ENCODE results near the gene FER.
A peak's percentile ranks its signal among the peaks of the same experiment; 100 is the strongest.
"Not testable (repeated sequence)": the region's sequence is repeated elsewhere in the genome, so short reads cannot be mapped to it uniquely, and the experiment has no call there.

FER gene

DNA sequence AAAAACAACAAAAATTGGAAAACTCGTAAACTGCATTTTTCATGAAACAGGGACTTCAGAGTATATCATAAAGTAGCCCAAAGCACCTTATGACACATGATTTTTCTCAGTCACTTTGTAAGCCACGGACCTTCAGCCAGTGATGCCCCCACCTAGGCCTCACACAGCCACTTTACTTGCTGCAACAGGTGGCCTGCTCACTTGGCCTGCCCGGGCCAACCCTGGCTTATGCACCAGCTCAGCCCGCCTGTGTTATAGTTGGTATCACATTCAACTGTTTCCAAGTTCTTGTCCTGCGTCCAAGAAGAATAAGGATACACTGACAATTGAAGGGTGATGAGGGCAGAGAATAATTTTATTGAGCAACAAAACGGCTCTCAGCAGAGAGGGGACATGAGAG, 219.2 kb downstream of the FER start:
- Mint-ChIP-seq H3K4me1 (no peaks in the 10 kb centered on the region), H3K27ac (ENCODE audit: low read depth) (no peak overlapping the region), H3K36me3 (ENCODE audit: insufficient read depth) (peaks cover 3% of the 10 kb centered on the region), H3K4me3 (no peak overlapping the region), H3K9me3 (no peaks in the 10 kb centered on the region), H3K27me3 (no peaks in the 10 kb centered on the region)
- ATAC-seq (replicated peaks; ENCODE audit: extremely low read depth, poor library complexity, severe bottlenecking) (no peak), DNase-seq (ENCODE audit: low spot score in 2 of 2) (no peak)

DNA sequence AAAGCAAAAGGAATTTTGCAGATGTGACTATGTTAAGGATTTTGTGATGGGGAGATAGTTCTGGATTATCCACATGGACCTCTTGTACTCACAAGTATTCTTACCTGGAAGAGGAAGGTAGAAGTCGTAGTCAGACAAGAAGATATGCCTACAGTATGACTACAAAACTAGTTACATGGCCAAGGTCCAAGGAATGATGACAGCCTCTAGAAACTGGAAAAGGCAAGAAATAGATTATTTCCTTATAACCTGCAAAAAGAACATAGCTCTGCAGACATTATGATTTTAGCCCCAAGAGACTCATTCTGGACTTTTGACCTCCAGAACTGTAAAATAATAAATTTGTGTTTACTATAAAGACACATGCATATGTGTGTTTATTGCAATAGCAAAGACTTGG, 226.9 kb downstream of the FER start:
- ATAC-seq (replicated peaks; ENCODE audit: extremely low read depth, poor library complexity, severe bottlenecking): no peak
- H3K36me3 Mint-ChIP-seq (ENCODE audit: insufficient read depth): no peaks in the 10 kb centered on the region
- H3K4me3 Mint-ChIP-seq: no peak overlapping the region

GRCh38 chr5:108975697-108976096, 228.0 kb downstream of the FER start:
- H3K36me3 Mint-ChIP-seq (ENCODE audit: insufficient read depth): no peaks in the 10 kb centered on the region
- no peaks in the 10 kb centered on the region for H3K9me3 Mint-ChIP-seq
- ATAC-seq (replicated peaks; ENCODE audit: extremely low read depth, poor library complexity, severe bottlenecking): no peak
- no peak overlapping the region for H3K27ac Mint-ChIP-seq (ENCODE audit: low read depth)
- no peaks in the 10 kb centered on the region for H3K4me1 Mint-ChIP-seq
- no peak for DNase-seq (ENCODE audit: low spot score in 2 of 2)
- no peaks in the 10 kb centered on the region for H3K27me3 Mint-ChIP-seq
- no peak overlapping the region for H3K4me3 Mint-ChIP-seq

More for the DNA sequence above, 226.9 kb downstream of the FER start:
- H3K9me3 Mint-ChIP-seq: no peaks in the 10 kb centered on the region
- H3K27ac Mint-ChIP-seq (ENCODE audit: low read depth): no peak overlapping the region
- no peaks in the 10 kb centered on the region for H3K27me3 Mint-ChIP-seq
- no peaks in the 10 kb centered on the region for H3K4me1 Mint-ChIP-seq
- no peak for DNase-seq (ENCODE audit: low spot score in 2 of 2)

DNA sequence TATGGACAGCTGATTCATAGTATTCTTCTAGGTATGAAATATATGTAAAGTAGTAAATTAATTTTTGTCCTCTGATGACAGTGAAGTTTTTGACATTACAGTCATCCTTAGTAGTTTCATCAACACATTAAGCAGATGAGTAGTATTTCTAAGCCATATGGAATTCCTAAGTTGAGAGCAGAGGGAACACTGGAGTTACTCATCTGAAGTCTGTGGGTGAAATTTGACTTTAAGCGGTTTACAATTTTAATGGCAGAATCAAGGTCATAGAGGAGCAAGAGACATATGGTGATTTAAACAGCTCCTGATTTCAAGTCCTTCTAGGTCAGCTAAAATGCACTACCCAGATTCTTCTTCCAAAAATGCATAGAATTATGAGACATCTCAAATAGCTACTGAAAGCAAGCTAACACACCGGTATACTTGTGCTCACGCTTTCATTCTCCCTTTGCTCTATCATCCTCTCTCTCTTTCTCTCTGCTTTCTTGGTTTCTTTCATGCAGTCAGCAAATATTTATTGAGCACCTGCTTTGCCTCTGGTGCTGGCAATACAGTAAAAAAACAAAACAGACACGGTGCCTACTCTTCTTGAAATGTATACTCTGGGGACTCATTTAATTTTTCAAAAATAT, 235.9 kb downstream of the FER start:
- H3K9me3 Mint-ChIP-seq: no peaks in the 10 kb centered on the region
- no peak for DNase-seq (ENCODE audit: low spot score in 2 of 2)
- H3K36me3 Mint-ChIP-seq (ENCODE audit: insufficient read depth): peaks cover 1% of the 10 kb centered on the region
- no peak overlapping the region for H3K27ac Mint-ChIP-seq (ENCODE audit: low read depth)
- H3K27me3 Mint-ChIP-seq: no peaks in the 10 kb centered on the region
- no peak overlapping the region for H3K4me3 Mint-ChIP-seq
- no peaks in the 10 kb centered on the region for H3K4me1 Mint-ChIP-seq
- no peak for ATAC-seq (replicated peaks; ENCODE audit: extremely low read depth, poor library complexity, severe bottlenecking)

GRCh38 chr5:108989761-108990392, 242.2 kb downstream of the FER start:
- DNase-seq (ENCODE audit: low spot score in 2 of 2): no peak
- Mint-ChIP-seq H3K36me3 (ENCODE audit: insufficient read depth) (peaks cover 1% of the 10 kb centered on the region), H3K27me3 (no peaks in the 10 kb centered on the region), H3K27ac (ENCODE audit: low read depth) (no peak overlapping the region), H3K4me3 (no peak overlapping the region), H3K9me3 (no peaks in the 10 kb centered on the region), H3K4me1 (no peaks in the 10 kb centered on the region)
- no peak for ATAC-seq (replicated peaks; ENCODE audit: extremely low read depth, poor library complexity, severe bottlenecking)

- not testable (repeated sequence) for H3K4me3 Mint-ChIP-seq; H3K36me3 Mint-ChIP-seq (ENCODE audit: insufficient read depth); H3K27me3 Mint-ChIP-seq; ATAC-seq (replicated peaks; ENCODE audit: extremely low read depth, poor library complexity, severe bottlenecking); H3K4me1 Mint-ChIP-seq; H3K9me3 Mint-ChIP-seq; H3K27ac Mint-ChIP-seq (ENCODE audit: low read depth); DNase-seq (ENCODE audit: low spot score in 2 of 2)
Measured at GRCh38 chr5:108992396-108993085, 244.8 kb downstream of the FER start.

DNA sequence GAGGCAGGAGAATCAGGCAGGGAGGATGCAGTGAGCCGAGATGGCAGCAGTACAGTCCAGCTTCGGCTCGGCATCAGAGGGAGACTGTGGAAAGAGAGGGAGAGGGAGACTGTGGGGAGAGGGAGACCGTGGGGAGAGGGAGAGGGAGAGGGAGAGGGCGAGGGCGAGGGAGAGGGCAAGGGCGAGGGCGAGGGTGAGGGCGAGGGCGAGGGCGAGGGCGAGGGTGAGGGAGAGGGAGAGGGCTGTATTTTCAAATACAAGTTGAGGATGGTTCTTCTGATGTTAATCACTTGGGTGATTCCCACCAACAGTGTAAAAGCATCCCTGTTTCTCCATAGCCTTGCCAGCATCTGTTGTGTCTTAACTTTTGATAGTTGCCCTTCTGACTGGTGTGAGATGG, 245.7 kb downstream of the FER start:
- H3K9me3 Mint-ChIP-seq; ATAC-seq (replicated peaks; ENCODE audit: extremely low read depth, poor library complexity, severe bottlenecking); H3K4me1 Mint-ChIP-seq; H3K27me3 Mint-ChIP-seq; H3K4me3 Mint-ChIP-seq; H3K27ac Mint-ChIP-seq (ENCODE audit: low read depth); DNase-seq (ENCODE audit: low spot score in 2 of 2); H3K36me3 Mint-ChIP-seq (ENCODE audit: insufficient read depth): not testable (repeated sequence)

DNA sequence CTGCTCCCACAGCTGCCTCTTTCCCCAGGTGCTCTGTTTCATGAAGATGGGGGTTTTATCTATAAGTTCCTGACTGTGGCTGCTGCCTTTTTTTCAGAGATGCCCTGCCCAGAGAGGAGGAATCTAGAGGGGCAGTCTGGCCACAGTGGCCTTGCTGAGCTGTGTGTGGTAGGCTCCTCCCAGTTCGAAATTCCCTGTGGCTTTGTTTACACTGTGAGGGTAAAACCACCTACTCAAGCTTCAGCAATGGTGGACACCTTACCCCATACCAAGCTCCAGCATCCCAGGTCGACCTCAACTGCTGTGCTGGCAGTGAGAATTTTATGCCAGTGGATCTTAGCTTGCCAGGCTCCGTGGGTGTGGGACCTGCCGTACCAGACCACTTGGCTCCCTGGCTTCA, 250.0 kb downstream of the FER start:
- Mint-ChIP-seq H3K36me3 (ENCODE audit: insufficient read depth) (no peaks in the 10 kb centered on the region), H3K4me3 (no peak overlapping the region), H3K27ac (ENCODE audit: low read depth) (no peak overlapping the region), H3K27me3 (no peaks in the 10 kb centered on the region), H3K9me3 (no peaks in the 10 kb centered on the region), H3K4me1 (no peaks in the 10 kb centered on the region)
- DNase-seq (ENCODE audit: low spot score in 2 of 2): no peak
- no peak for ATAC-seq (replicated peaks; ENCODE audit: extremely low read depth, poor library complexity, severe bottlenecking)

DNA sequence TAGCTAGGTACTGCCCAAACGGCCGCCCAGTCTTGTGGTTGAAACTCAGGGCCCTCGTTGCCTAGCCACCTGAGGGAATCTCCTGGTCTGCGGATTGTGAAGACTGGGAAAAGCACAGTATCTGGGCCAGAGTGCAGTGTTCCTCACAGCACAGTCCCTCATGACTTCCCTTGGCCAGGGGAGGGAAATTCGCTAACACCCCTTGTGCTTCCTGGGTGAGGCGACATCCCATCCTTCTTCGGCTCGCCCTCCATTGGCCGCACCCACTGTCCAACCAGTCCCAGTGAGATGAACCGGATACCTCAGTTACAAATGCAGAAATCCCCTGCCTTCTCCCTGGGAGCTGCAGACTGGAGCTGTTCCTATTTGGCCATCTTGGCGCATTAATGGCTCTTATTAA, 250.5 kb downstream of the FER start:
- Mint-ChIP-seq H3K4me3 (no peak overlapping the region), H3K27me3 (no peaks in the 10 kb centered on the region), H3K27ac (ENCODE audit: low read depth) (no peak overlapping the region), H3K4me1 (no peaks in the 10 kb centered on the region), H3K9me3 (no peaks in the 10 kb centered on the region), H3K36me3 (ENCODE audit: insufficient read depth) (no peaks in the 10 kb centered on the region)
- DNase-seq (ENCODE audit: low spot score in 2 of 2) (no peak), ATAC-seq (replicated peaks; ENCODE audit: extremely low read depth, poor library complexity, severe bottlenecking) (no peak)

DNA sequence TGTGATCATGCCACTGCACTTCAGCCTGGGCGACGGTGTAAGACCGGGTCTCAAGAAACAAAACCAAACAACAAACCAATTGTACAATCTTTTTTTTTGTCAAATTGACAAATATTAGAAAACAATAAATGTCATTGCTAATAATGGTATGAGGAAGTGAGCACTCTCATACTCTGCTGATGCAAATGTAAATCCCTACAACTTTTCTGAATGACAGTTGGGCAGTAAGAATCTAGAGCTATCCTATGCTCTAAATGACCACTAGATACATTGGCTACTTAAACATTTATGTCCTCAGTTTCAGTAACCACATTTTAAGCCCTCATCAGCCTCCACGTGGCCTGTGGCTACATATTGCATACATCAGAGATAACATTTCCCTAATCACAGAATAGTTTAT, 256.2 kb downstream of the FER start:
- Mint-ChIP-seq H3K4me3 (no peak overlapping the region), H3K27ac (ENCODE audit: low read depth) (no peak overlapping the region), H3K9me3 (no peaks in the 10 kb centered on the region), H3K36me3 (ENCODE audit: insufficient read depth) (no peaks in the 10 kb centered on the region), H3K27me3 (no peaks in the 10 kb centered on the region), H3K4me1 (no peaks in the 10 kb centered on the region)
- no peak for DNase-seq (ENCODE audit: low spot score in 2 of 2)
- no peak for ATAC-seq (replicated peaks; ENCODE audit: extremely low read depth, poor library complexity, severe bottlenecking)

DNA sequence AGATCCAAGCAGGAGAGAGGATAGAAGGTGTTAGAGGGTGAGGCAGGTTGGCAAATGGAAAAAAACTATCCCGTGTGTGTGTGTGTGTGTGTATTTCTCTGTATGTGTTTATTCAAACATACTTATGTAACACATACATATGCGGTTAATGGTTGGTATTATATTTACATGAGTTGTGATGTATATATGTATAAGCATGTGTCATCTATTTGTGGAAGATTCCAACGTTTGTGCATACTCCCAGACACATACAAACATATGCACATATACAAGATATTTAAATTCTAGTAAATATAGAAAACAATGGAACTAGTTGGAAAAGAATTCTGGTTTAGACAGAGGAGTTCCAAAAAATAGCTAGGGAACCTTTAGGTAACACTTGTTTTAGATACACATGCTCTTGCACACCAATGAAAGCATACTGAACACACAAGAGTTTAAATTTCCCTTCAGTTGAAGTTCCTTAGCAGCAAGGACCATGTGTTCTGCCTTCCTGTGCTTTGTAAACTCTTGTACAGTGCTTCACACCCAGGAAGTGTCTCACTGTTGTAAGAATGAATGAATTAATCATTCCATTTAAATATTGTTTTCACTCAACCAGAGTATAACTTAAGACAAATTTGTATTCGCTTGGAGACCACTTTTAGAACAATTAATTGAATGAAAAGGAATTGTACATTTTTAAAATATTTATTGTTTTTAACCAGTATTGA, 257.8 kb downstream of the FER start:
- Mint-ChIP-seq H3K36me3 (ENCODE audit: insufficient read depth) (no peaks in the 10 kb centered on the region), H3K4me3 (no peak overlapping the region), H3K27ac (ENCODE audit: low read depth) (no peak overlapping the region), H3K9me3 (no peaks in the 10 kb centered on the region), H3K27me3 (no peaks in the 10 kb centered on the region), H3K4me1 (no peaks in the 10 kb centered on the region)
- ATAC-seq (replicated peaks; ENCODE audit: extremely low read depth, poor library complexity, severe bottlenecking) (no peak), DNase-seq (ENCODE audit: low spot score in 2 of 2) (no peak)

DNA sequence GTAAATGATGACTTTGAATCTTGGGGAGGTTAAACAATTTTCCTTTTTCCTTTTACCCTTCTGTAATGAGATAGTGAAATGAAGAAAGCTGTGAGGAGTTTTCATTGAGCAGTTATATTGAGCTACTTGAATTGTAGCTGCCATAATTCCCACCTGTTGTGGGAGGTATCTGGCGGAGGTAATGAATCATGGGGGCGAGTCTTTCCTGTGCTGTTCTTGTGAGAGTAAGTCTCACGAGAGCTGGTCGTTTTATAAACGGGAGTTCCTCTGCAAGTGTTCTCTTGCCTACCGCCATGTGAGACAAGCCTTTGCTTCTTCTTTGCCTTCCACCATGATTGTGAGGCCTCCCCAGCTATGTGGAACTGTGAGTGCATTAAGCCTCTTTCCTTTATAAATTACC, 258.4 kb downstream of the FER start:
- H3K27ac Mint-ChIP-seq (ENCODE audit: low read depth): no peak overlapping the region
- no peaks in the 10 kb centered on the region for H3K4me1 Mint-ChIP-seq
- no peak for DNase-seq (ENCODE audit: low spot score in 2 of 2)
- ATAC-seq (replicated peaks; ENCODE audit: extremely low read depth, poor library complexity, severe bottlenecking): no peak
- no peaks in the 10 kb centered on the region for H3K27me3 Mint-ChIP-seq
- no peak overlapping the region for H3K4me3 Mint-ChIP-seq
- H3K9me3 Mint-ChIP-seq: no peaks in the 10 kb centered on the region
- no peaks in the 10 kb centered on the region for H3K36me3 Mint-ChIP-seq (ENCODE audit: insufficient read depth)

DNA sequence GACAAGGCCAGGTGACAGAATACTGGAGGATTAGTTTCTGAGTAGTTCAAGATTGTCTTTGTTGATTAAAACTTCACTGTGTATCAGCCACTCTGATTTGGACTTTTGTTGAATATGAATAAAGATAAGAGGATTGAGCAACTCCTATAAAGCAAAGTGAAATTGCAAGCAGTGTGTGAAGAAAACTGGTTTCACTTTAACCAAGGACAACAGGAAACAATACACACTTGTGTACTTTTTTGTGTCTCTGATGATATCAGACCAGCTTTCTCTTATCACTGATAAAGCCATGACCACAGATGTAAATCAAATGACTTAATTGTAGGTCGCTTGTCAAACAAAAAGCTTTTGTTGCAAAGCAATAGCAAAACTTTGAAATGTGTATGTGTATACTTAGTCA, 268.6 kb downstream of the FER start:
- no peaks in the 10 kb centered on the region for H3K36me3 Mint-ChIP-seq (ENCODE audit: insufficient read depth)
- no peak for DNase-seq (ENCODE audit: low spot score in 2 of 2)
- ATAC-seq (replicated peaks; ENCODE audit: extremely low read depth, poor library complexity, severe bottlenecking): peak; percentile 36
- no peaks in the 10 kb centered on the region for H3K9me3 Mint-ChIP-seq
- H3K4me1 Mint-ChIP-seq: peaks cover 5% of the 10 kb centered on the region
- no peak overlapping the region for H3K4me3 Mint-ChIP-seq
- no peak overlapping the region for H3K27ac Mint-ChIP-seq (ENCODE audit: low read depth)
- H3K27me3 Mint-ChIP-seq: no peaks in the 10 kb centered on the region
